SK-N-SH (cell line): ENCODE data around the gene CMC4.

ENCODE experiments used
- EZH2phosphoT487 ChIP-seq: fragments of 200-600 bp; sonication (generic); IDR thresholded peaks from 2 replicates; pipeline ENCODE4 v1.6.1; 2017; ENCODE audit warnings: low read depth, mixed run types, mild to moderate bottlenecking, antibody characterized with exemption, moderate library complexity, borderline replicate concordance
- TF ChIP-seq, protein P1 (sequence below): fragments of 200-600 bp; sonication (generic); IDR thresholded peaks from 2 replicates; pipeline ENCODE4 v1.6.1; 2017; ENCODE audit warnings: antibody characterized with exemption, mild to moderate bottlenecking, moderate library complexity

DNA sequence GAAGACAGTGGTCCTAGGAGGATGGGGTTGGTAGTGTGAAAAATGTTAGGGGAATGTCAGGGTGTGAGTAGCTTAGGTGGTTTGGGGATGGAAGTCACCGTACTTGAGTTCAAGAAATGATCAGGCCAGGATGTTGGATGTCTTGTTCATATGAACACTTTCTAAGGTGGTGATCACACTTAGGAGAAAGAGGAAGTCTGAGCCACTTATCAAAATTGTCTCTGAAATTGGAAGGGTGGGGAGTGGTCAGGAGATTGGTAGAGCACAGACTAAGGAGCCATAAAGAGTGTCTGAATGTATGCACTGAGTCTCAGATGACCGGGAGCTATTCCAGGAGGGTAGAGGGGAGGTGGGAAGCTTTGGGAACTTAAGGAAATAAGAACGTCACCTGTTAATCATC, 17.3 kb downstream of the CMC4 start:
- TF ChIP-seq, protein P1, sequence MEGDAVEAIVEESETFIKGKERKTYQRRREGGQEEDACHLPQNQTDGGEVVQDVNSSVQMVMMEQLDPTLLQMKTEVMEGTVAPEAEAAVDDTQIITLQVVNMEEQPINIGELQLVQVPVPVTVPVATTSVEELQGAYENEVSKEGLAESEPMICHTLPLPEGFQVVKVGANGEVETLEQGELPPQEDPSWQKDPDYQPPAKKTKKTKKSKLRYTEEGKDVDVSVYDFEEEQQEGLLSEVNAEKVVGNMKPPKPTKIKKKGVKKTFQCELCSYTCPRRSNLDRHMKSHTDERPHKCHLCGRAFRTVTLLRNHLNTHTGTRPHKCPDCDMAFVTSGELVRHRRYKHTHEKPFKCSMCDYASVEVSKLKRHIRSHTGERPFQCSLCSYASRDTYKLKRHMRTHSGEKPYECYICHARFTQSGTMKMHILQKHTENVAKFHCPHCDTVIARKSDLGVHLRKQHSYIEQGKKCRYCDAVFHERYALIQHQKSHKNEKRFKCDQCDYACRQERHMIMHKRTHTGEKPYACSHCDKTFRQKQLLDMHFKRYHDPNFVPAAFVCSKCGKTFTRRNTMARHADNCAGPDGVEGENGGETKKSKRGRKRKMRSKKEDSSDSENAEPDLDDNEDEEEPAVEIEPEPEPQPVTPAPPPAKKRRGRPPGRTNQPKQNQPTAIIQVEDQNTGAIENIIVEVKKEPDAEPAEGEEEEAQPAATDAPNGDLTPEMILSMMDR = no peak
- no peak for TF ChIP-seq EZH2phosphoT487
